ENCODE data around the gene CAV1.

CAV1 gene

GRCh38 chr7:116525298-116525912 is 569 bp downstream of the CAV1 start:
- FAIRE-seq (no peak), DNase-seq (ENCODE audit: insufficient read length, low spot score) (no peak)
- no peak for TF ChIP-seq CTCF (IDR thresholded peaks at IDR 0.05; ENCODE audit: insufficient read depth, missing control alignments)

- DNase-seq (ENCODE audit: insufficient read length, low spot score) (no peak), FAIRE-seq (no peak)
These were observed 1.4 kb downstream of the CAV1 start for GRCh38 chr7:116525913-116526861.

GRCh38 chr7:116526897-116527296 is 2.1 kb downstream of the CAV1 start:
- FAIRE-seq: no peak
- no peak for TF ChIP-seq CTCF (IDR thresholded peaks at IDR 0.05; ENCODE audit: insufficient read depth, missing control alignments)

More at GRCh38 chr7:116525913-116526861, 1.4 kb downstream of the CAV1 start:
- TF ChIP-seq CTCF (IDR thresholded peaks at IDR 0.05; ENCODE audit: insufficient read depth, missing control alignments): peak; percentile 51

GRCh38 chr7:116527521-116527920 is 2.7 kb downstream of the CAV1 start:
- no peak for TF ChIP-seq CTCF (IDR thresholded peaks at IDR 0.05; ENCODE audit: insufficient read depth, missing control alignments)
- DNase-seq (ENCODE audit: insufficient read length, low spot score) (no peak), FAIRE-seq (no peak)

More at GRCh38 chr7:116526897-116527296, 2.1 kb downstream of the CAV1 start:
- no peak for DNase-seq (ENCODE audit: insufficient read length, low spot score)

- DNase-seq (ENCODE audit: insufficient read length, low spot score) (no peak), FAIRE-seq (no peak)
- TF ChIP-seq CTCF (IDR thresholded peaks at IDR 0.05; ENCODE audit: insufficient read depth, missing control alignments): no peak
These were observed 3.4 kb downstream of the CAV1 start for GRCh38 chr7:116528008-116528789.

GRCh38 chr7:116529250-116529649 is 4.4 kb downstream of the CAV1 start:
- TF ChIP-seq CTCF (IDR thresholded peaks at IDR 0.05; ENCODE audit: insufficient read depth, missing control alignments): no peak
- FAIRE-seq (no peak), DNase-seq (ENCODE audit: insufficient read length, low spot score) (no peak)
